IMR-90 (cell line): Measurements from ENCODE around the gene NKD1. TPM values are rescaled to one million over a fixed set of nuclear protein-coding genes. Genes with fewer than 3 reads are reported as not detected.

Experiments used
- ATAC-seq: fragments of 200-7000 bp; cut with Tn5 transposase; 2 replicates; pipeline ENCODE4 v1.9.1; 2020; ENCODE audit warnings: low read depth, mild to moderate bottlenecking, moderate library complexity
- BruUV-seq: library from RNA; stranded (reverse); fragments of 400-500 nt; replicated peaks from 2 replicates; lab custom pipeline; 2021; lab: Mats Ljungman, UMichigan
- CTCF ChIA-PET: fragments of 300-600 bp; formaldehyde crosslinking; extraction: SDS; loops from one replicate; lab custom pipeline; 2021; ENCODE audit warnings: antibody characterized with exemption; lab: Yijun Ruan, JAX
- POLR2A ChIA-PET: fragments of 300-600 bp; sonication (Branson Sonifier 250); formaldehyde crosslinking; loops from one replicate; lab custom pipeline; 2022; ENCODE audit warnings: antibody characterized with exemption; ENCODE audit not compliant: unreplicated experiment; lab: Charles Lee
- DNase-seq: peaks from one replicate; pipeline ENCODE4 v3.0.0; 2013
- H2AFZ ChIP-seq: replicated peaks from 2 replicates; pipeline ENCODE3; 2013; ENCODE audit warnings: low read length, mild to moderate bottlenecking; ENCODE audit not compliant: poor library complexity
- H2AK5ac ChIP-seq: 2 replicates; pipeline ENCODE4 v1.6.1; 2013; ENCODE audit warnings: low read depth, low read length, inconsistent platforms
- H2AK9ac ChIP-seq: replicated peaks from 2 replicates; pipeline ENCODE3; 2013; ENCODE audit warnings: mild to moderate bottlenecking, low read depth, low read length, moderate library complexity; ENCODE audit not compliant: poor library complexity
- H2BK120ac ChIP-seq: 2 replicates; pipeline ENCODE4 v1.6.1; 2013; ENCODE audit warnings: low read depth, low read length, inconsistent platforms
- H2BK15ac ChIP-seq: 3 replicates; pipeline ENCODE4 v1.6.1; 2013; ENCODE audit warnings: low read depth, low read length, inconsistent platforms
- H2BK20ac ChIP-seq: 2 replicates; pipeline ENCODE4 v1.6.1; 2013; ENCODE audit warnings: low read depth, mild to moderate bottlenecking, inconsistent platforms, low read length, moderate library complexity
- H2BK5ac ChIP-seq: 2 replicates; pipeline ENCODE4 v1.6.1; 2013; ENCODE audit warnings: mild to moderate bottlenecking, low read depth, low read length, inconsistent platforms; ENCODE audit not compliant: poor library complexity, severe bottlenecking
- H3K14ac ChIP-seq: replicated peaks from 2 replicates; pipeline ENCODE4 v1.6.1; 2013; ENCODE audit warnings: low read depth, low read length, inconsistent platforms
- H3K18ac ChIP-seq: 2 replicates; pipeline ENCODE4 v1.6.1; 2013; ENCODE audit warnings: low read depth, low read length, control low read depth
- H3K23ac ChIP-seq: 2 replicates; pipeline ENCODE4 v1.6.1; 2013; ENCODE audit warnings: low read depth, low read length, inconsistent platforms
- H3K27ac ChIP-seq: 2 replicates; pipeline ENCODE4 v1.5.1; 2013; ENCODE audit warnings: mild to moderate bottlenecking, control low read depth, low read length; ENCODE audit not compliant: insufficient read depth
- H3K27me3 ChIP-seq: 2 replicates; pipeline ENCODE4 v1.6.1; 2013; ENCODE audit warnings: low read length; ENCODE audit not compliant: control insufficient read depth, insufficient read depth
- H3K36me3 ChIP-seq: 2 replicates; pipeline ENCODE4 v1.6.1; 2013; ENCODE audit warnings: low read length, mixed read lengths; ENCODE audit not compliant: control insufficient read depth, insufficient read depth
- H3K4ac ChIP-seq: 2 replicates; pipeline ENCODE4 v1.6.1; 2013; ENCODE audit warnings: low read depth, low read length, inconsistent platforms
- H3K4me1 ChIP-seq: 2 replicates; pipeline ENCODE4 v1.6.1; 2013; ENCODE audit warnings: low read length, mixed read lengths; ENCODE audit not compliant: control insufficient read depth, insufficient read depth
- H3K4me2 ChIP-seq: 2 replicates; pipeline ENCODE4 v1.6.1; 2013; ENCODE audit warnings: low read depth, mild to moderate bottlenecking, control low read depth, low read length, moderate library complexity
- H3K4me3 ChIP-seq: 2 replicates; pipeline ENCODE4 v1.5.1; 2013; ENCODE audit warnings: low read depth, mild to moderate bottlenecking, control low read depth, low read length, moderate library complexity; ENCODE audit not compliant: insufficient read depth
- H3K56ac ChIP-seq: 2 replicates; pipeline ENCODE4 v1.6.1; 2013; ENCODE audit warnings: low read length, inconsistent platforms; ENCODE audit not compliant: insufficient read depth; ENCODE audit errors: extremely low read depth
- H3K79me1 ChIP-seq, 2 experiments: 2 replicates each; pipeline ENCODE4 v1.6.1; 2013; ENCODE audit warnings: low read length in 2 of 2, inconsistent platforms in 1 of 2, low read depth in 1 of 2
- H3K9ac ChIP-seq: 2 replicates; pipeline ENCODE4 v1.6.1; 2013; ENCODE audit warnings: low read depth, low read length, control low read depth
- H3K9me1 ChIP-seq: 2 replicates; pipeline ENCODE4 v1.6.1; 2013; ENCODE audit warnings: low read length, inconsistent platforms; ENCODE audit not compliant: insufficient read depth
- H3K9me3 ChIP-seq: 2 replicates; pipeline ENCODE4 v1.6.1; 2013; ENCODE audit warnings: low read length; ENCODE audit not compliant: control insufficient read depth, insufficient read depth
- H4K20me1 ChIP-seq: 2 replicates; pipeline ENCODE4 v1.6.1; 2013; ENCODE audit warnings: low read length, inconsistent platforms; ENCODE audit not compliant: insufficient read depth
- H4K5ac ChIP-seq: 2 replicates; pipeline ENCODE4 v1.6.1; 2013; ENCODE audit warnings: mild to moderate bottlenecking, low read depth, low read length, control low read depth
- H4K8ac ChIP-seq, 2 experiments: 2 replicates each; pipeline ENCODE4 v1.6.1; 2013; ENCODE audit warnings: low read depth in 2 of 2, low read length in 2 of 2, control low read depth in 1 of 2, inconsistent platforms in 1 of 2
- H4K91ac ChIP-seq: 2 replicates; pipeline ENCODE4 v1.6.1; 2013; ENCODE audit warnings: low read depth, low read length, inconsistent platforms; ENCODE audit not compliant: insufficient read depth
- BHLHE40 ChIP-seq: fragments of 150-350 bp; IDR thresholded peaks from 2 replicates; pipeline ENCODE4 v1.6.1; 2016; ENCODE audit warnings: mild to moderate bottlenecking, low read depth, low read length
- CEBPB ChIP-seq: IDR thresholded peaks from 2 replicates; pipeline ENCODE4 v1.6.1; 2012; ENCODE audit warnings: low read depth, low read length, improper control_type of control experiment
- CHD1 ChIP-seq: IDR thresholded peaks from 2 replicates; pipeline ENCODE4 v1.6.1; 2012; ENCODE audit warnings: low read depth, low read length, improper control_type of control experiment
- FOS ChIP-seq: fragments of 150-350 bp; IDR thresholded peaks from 2 replicates; pipeline ENCODE4 v1.6.1; 2016; ENCODE audit warnings: low read depth, low read length
- MAFK ChIP-seq: IDR thresholded peaks from 2 replicates; pipeline ENCODE4 v1.6.1; 2012; ENCODE audit warnings: low read depth, low read length, improper control_type of control experiment
- MAZ ChIP-seq: IDR thresholded peaks from 2 replicates; pipeline ENCODE4 v1.6.1; 2012; ENCODE audit warnings: low read depth, mild to moderate bottlenecking, low read length, improper control_type of control experiment, moderate library complexity, borderline replicate concordance
- MXI1 ChIP-seq: IDR thresholded peaks from 2 replicates; pipeline ENCODE4 v1.6.1; 2012; ENCODE audit warnings: low read depth, mild to moderate bottlenecking, low read length, moderate library complexity, borderline replicate concordance
- NFE2L2 ChIP-seq: fragments of 150-350 bp; IDR thresholded peaks from 2 replicates; pipeline ENCODE4 v1.6.1; 2016; ENCODE audit warnings: low read depth, mild to moderate bottlenecking, low read length
- POLR2A ChIP-seq: IDR thresholded peaks from 2 replicates; pipeline ENCODE4 v1.6.1; 2012; ENCODE audit warnings: mild to moderate bottlenecking, low read depth, low read length
- RCOR1 ChIP-seq: IDR thresholded peaks from 2 replicates; pipeline ENCODE4 v1.6.1; 2012; ENCODE audit warnings: mild to moderate bottlenecking, low read length, improper control_type of control experiment; ENCODE audit not compliant: insufficient replicate concordance
- RFX5 ChIP-seq: IDR thresholded peaks from 2 replicates; pipeline ENCODE4 v1.8.0; 2012; ENCODE audit warnings: low read depth, mild to moderate bottlenecking, low read length, moderate library complexity
- SMC3 ChIP-seq: fragments of 150-350 bp; IDR thresholded peaks from 2 replicates; pipeline ENCODE4 v1.6.1; 2016; ENCODE audit warnings: low read depth, mild to moderate bottlenecking, antibody characterized with exemption, low read length, moderate library complexity
- WGBS, 2 experiments: methylation state at CpG; one replicate each; pipeline versions ENCODE4 v1.1.5 to v1.1.7; 2013; ENCODE audit warnings: missing lambda C conversion rate in 2 of 2; ENCODE audit not compliant: insufficient read length in 1 of 2; ENCODE audit errors: extremely low coverage in 2 of 2; 5-methylcytosine and 5-hydroxymethylcytosine counted together
- dilution Hi-C: fragments of 300-500 bp; cut with HindIII; formaldehyde crosslinking; loops from one replicate; pipeline ENCODE4 v1.14.3; 2018; ENCODE audit warnings: low sequenced_read_pairs; ENCODE audit not compliant: unreplicated experiment
- in situ Hi-C: fragments of 300-500 bp; cut with MboI; formaldehyde crosslinking; loops from 3 replicates; pipeline ENCODE4 v1.14.3; 2019; ENCODE audit warnings: low sequenced_read_pairs, inconsistent platforms, mixed read lengths
- intact Hi-C: fragments of 100-400 bp; cut with micrococcal nuclease; formaldehyde crosslinking; loops from 2 replicates; pipeline ENCODE4 v1.10.0; 2022
- polyA plus RNA-seq, 3 experiments: library from polyadenylated mRNA; depleted of rRNA; stranded (reverse); fragments of >200 nt; gene quantifications; 2 replicates each; pipeline ENCODE4 v1.2.3, GENCODE V29; 2012; ENCODE audit warnings: low replicate concordance in 1 of 3
- total RNA-seq: library from RNA; depleted of rRNA; stranded (reverse); fragments of >200 nt; gene quantifications from 2 replicates; pipeline ENCODE4 v1.2.3, GENCODE V29; 2012
- TF ChIP-seq, protein P1 (sequence below): fragments of 150-350 bp; IDR thresholded peaks from 2 replicates; pipeline ENCODE4 v1.6.1; 2016; ENCODE audit warnings: low read depth, mild to moderate bottlenecking, low read length, moderate library complexity, borderline replicate concordance

The NKD1 gene
- total and polyA plus RNA-seq, 2 of the 4 experiments (the other 2 are of a cell fraction): not detected

GRCh38 chr16:50580180-50580798 is 32.1 kb downstream of the NKD1 start:
- Histone ChIP-seq H3K14ac (no peak overlapping the region), H3K23ac (no peak overlapping the region), H3K56ac (no peak overlapping the region), H3K18ac (no peak overlapping the region), H3K27ac (no peak overlapping the region), H3K9me1 (no peaks in the 10 kb centered on the region), H3K4me3 (no peak overlapping the region), H3K79me1 (no peaks in the 10 kb centered on the region), H3K27me3 (peaks cover 2% of the 10 kb centered on the region; the same call in 1 of the 2 replicates), H3K9me3 (no peaks in the 10 kb centered on the region), H3K4ac (no peak overlapping the region), H4K20me1 (no peaks in the 10 kb centered on the region), H2AFZ (no peak overlapping the region), H3K4me1 (no peaks in the 10 kb centered on the region), H2BK15ac (no peak overlapping the region), H4K91ac (no peak overlapping the region), H4K8ac (no peak overlapping the region), H3K36me3 (no peaks in the 10 kb centered on the region), H4K5ac (no peak overlapping the region), H2AK9ac (no peak overlapping the region), H2AK5ac (no peak overlapping the region), H2BK120ac (no peak overlapping the region), H2BK5ac (no peak overlapping the region), H3K9ac (no peak overlapping the region), H2BK20ac (no peak overlapping the region), H3K4me2 (no peak overlapping the region)
- intact Hi-C loops (no loop called here), dilution Hi-C loops (no loop called here), in situ Hi-C loops (no loop called here)
- POLR2A ChIA-PET: no interaction called here
- CTCF ChIA-PET: no interaction called here
- ATAC-seq (no peak), DNase-seq (no peak)
- no peak for TF ChIP-seq RFX5
- TF ChIP-seq SMC3: no peak
- no peak for TF ChIP-seq MAFK
- TF ChIP-seq FOS: no peak
- no peak for TF ChIP-seq MAZ
- TF ChIP-seq RCOR1: no peak
- TF ChIP-seq CHD1: no peak
- no peak for TF ChIP-seq POLR2A
- no peak for TF ChIP-seq MXI1
- TF ChIP-seq, protein P1, sequence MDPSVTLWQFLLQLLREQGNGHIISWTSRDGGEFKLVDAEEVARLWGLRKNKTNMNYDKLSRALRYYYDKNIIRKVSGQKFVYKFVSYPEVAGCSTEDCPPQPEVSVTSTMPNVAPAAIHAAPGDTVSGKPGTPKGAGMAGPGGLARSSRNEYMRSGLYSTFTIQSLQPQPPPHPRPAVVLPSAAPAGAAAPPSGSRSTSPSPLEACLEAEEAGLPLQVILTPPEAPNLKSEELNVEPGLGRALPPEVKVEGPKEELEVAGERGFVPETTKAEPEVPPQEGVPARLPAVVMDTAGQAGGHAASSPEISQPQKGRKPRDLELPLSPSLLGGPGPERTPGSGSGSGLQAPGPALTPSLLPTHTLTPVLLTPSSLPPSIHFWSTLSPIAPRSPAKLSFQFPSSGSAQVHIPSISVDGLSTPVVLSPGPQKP: no peak
- TF ChIP-seq CEBPB: no peak
- no peak for TF ChIP-seq NFE2L2
- no peak for TF ChIP-seq BHLHE40
- 60% methylated on average over 1 of the region's 8 CpGs; no CpG with 5 or more reads in 1 of the 2 experiments for WGBS, 2 experiments
- BruUV-seq: no TSS peak
